K562 (cell line): Measurements from ENCODE around the gene RACK1. TPM values are rescaled to one million over a fixed set of nuclear protein-coding genes. Genes with fewer than 3 reads are reported as not detected.

Experiments used
- ATF1 ChIP-seq, 2 experiments: fragments of 450-650 bp in 1 of 2; IDR thresholded peaks; 2 replicates each; pipeline ENCODE4 v1.6.1; 2016; ENCODE audit warnings: missing compliant biosample characterization in 1 of 2, missing genetic modification characterization in 1 of 2
- BRD9 ChIP-seq: fragments of 450-650 bp; IDR thresholded peaks from 2 replicates; pipeline ENCODE4 v1.6.1; 2018; ENCODE audit warnings: low read depth; ENCODE audit not compliant: partially characterized antibody
- CBX3 ChIP-seq, 2 experiments: IDR thresholded peaks; 1 replicate in 1 of 2; 2 replicates in 1 of 2; pipeline ENCODE4 v1.6.1; 2012; ENCODE audit warnings: inconsistent platforms in 2 of 2, low read length in 2 of 2, borderline replicate concordance in 1 of 2, control low read depth in 1 of 2
- CHD7 ChIP-seq: fragments of 200-600 bp; sonication (generic); IDR thresholded peaks from one replicate; pipeline ENCODE4 v1.6.1; 2012; ENCODE audit warnings: mild to moderate bottlenecking, low read depth, low read length, inconsistent platforms
- CREB3L1 ChIP-seq: fragments of 450-650 bp; IDR thresholded peaks from 2 replicates; pipeline ENCODE4 v1.6.1; 2014; ENCODE audit warnings: low read depth, mild to moderate bottlenecking, moderate library complexity, borderline replicate concordance
- GATAD2B ChIP-seq: fragments of 450-650 bp; IDR thresholded peaks from 2 replicates; pipeline ENCODE4 v1.6.1; 2017; ENCODE audit warnings: mild to moderate bottlenecking, borderline replicate concordance
- LCOR ChIP-seq: sonication (generic); formaldehyde crosslinking; IDR thresholded peaks from 2 replicates; pipeline ENCODE4 v1.8.0; 2022; ENCODE audit warnings: mild to moderate bottlenecking, missing genetic modification reagents
- ZNF263 ChIP-seq: sonication (generic); formaldehyde crosslinking; IDR thresholded peaks from 2 replicates; pipeline ENCODE4 v1.8.0; 2022; ENCODE audit warnings: mild to moderate bottlenecking, missing genetic modification reagents, borderline replicate concordance
- polyA plus RNA-seq, 8 experiments: library from polyadenylated mRNA; depleted of rRNA in 4 of 8; stranded (reverse) in 5 of 8; unstranded in 3 of 8; fragments of >200 nt; fragmentation: Nextera tagmentation in 2 of 8; fragmentation: Illumina TruSeq in 1 of 8; extraction: Ambion mirVana in 2 of 8; extraction: Trizol in 1 of 8; gene quantifications; 2 replicates each; pipeline versions ENCODE4 v1.2.1 to v1.2.3, GENCODE V29; 2011 to 2014; ENCODE audit warnings: inconsistent platforms in 1 of 8, missing spikeins in 1 of 8
- total RNA-seq, 7 experiments: library from RNA; depleted of rRNA in 6 of 7; stranded (reverse); fragments of >200 nt in 6 of 7; fragmentation: Illumina TruSeq in 2 of 7; extraction: Trizol in 2 of 7; gene quantifications; 2 replicates each; pipeline versions ENCODE4 v1.2.1 to v1.2.3, GENCODE V29; 2011 to 2021; ENCODE audit warnings: low replicate concordance in 1 of 7
- TF ChIP-seq, protein P1 (sequence below): fragments of 250-450 bp; sonication (Bioruptor Pico); IDR thresholded peaks from 2 replicates; pipeline ENCODE4 v1.8.0; 2021; ENCODE audit warnings: moderate library complexity, mild to moderate bottlenecking, inconsistent platforms

Gene RACK1
- total and polyA plus RNA-seq, 9 of the 15 experiments (the other 6 are each of a cell fraction or from before 2014, with no cell fraction given), result 2,303 to 5,311 (median 3,833) TPM

- TF ChIP-seq CHD7 (no peak), CREB3L1 (peak; percentile 54; the same call in 1 of the 2 replicates), LCOR (CRISPR knock-in tag) (peak; percentile 63; the same call in 1 of the 2 replicates), ATF1 (CRISPR knock-in tag; IDR thresholded peaks at IDR 0.05) (no peak), ATF1 (tag; IDR thresholded peaks at IDR 0.05) (peak; percentile 77), CBX3 (IDR thresholded peaks at IDR 0.05; ENCODE audit: borderline replicate concordance in 1 of 2, low read length in 2 of 2) (peak in 1 of 2 experiments; percentile 2; a peak in 2 of 3 replicates), ZNF263 (CRISPR knock-in tag) (peak; percentile 17; the same call in 1 of the 2 replicates), GATAD2B (no peak), BRD9 (peak; percentile 41)
- TF ChIP-seq, protein P1, sequence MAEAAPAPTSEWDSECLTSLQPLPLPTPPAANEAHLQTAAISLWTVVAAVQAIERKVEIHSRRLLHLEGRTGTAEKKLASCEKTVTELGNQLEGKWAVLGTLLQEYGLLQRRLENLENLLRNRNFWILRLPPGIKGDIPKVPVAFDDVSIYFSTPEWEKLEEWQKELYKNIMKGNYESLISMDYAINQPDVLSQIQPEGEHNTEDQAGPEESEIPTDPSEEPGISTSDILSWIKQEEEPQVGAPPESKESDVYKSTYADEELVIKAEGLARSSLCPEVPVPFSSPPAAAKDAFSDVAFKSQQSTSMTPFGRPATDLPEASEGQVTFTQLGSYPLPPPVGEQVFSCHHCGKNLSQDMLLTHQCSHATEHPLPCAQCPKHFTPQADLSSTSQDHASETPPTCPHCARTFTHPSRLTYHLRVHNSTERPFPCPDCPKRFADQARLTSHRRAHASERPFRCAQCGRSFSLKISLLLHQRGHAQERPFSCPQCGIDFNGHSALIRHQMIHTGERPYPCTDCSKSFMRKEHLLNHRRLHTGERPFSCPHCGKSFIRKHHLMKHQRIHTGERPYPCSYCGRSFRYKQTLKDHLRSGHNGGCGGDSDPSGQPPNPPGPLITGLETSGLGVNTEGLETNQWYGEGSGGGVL, result no peak
Measured at GRCh38 chr5:181215997-181216989, 27.4 kb downstream of the RACK1 start (continued).
